OCI-LY3 (cell line): ENCODE data around the gene ANKRD10.

Source experiments
- H2AFZ ChIP-seq: fragments of 200-600, 300-600 bp; shearing (Covaris generic); 2 replicates; pipeline ENCODE4 v1.6.0; 2014; ENCODE audit warnings: antibody characterized with exemption, low read depth, low read length
- H3K27ac ChIP-seq: fragments of 200-600, 300-600 bp; sonication (generic); 2 replicates; pipeline ENCODE4 v1.5.1; 2014; ENCODE audit warnings: mild to moderate bottlenecking, low read length, moderate library complexity, mixed read lengths
- H3K27me3 ChIP-seq: fragments of 200-600, 300-600 bp; sonication (generic); 2 replicates; pipeline ENCODE4 v1.6.1; 2014; ENCODE audit warnings: low read depth, low read length, mixed read lengths
- H3K36me3 ChIP-seq: fragments of 200-600, 300-600 bp; sonication (generic); replicated peaks from 2 replicates; pipeline ENCODE3; 2014; ENCODE audit warnings: low read depth, low read length, mixed read lengths
- H3K4me1 ChIP-seq: fragments of 300-600, 200-600 bp; sonication (generic); 2 replicates; pipeline ENCODE4 v1.6.1; 2014; ENCODE audit warnings: low read length, mixed read lengths
- H3K4me2 ChIP-seq: fragments of 200-600, 300-600 bp; sonication (generic); 2 replicates; pipeline ENCODE4 v1.6.1; 2014; ENCODE audit warnings: low read length, mixed read lengths
- H3K4me3 ChIP-seq: fragments of 300-600, 200-600 bp; sonication (generic); 2 replicates; pipeline ENCODE4 v1.5.1; 2014; ENCODE audit warnings: antibody characterized with exemption, mild to moderate bottlenecking, low read length, moderate library complexity
- H3K79me2 ChIP-seq: fragments of 300-600, 200-600 bp; shearing (Covaris generic); 2 replicates; pipeline ENCODE4 v1.6.1; 2014; ENCODE audit warnings: mild to moderate bottlenecking, low read length, mixed read lengths
- H3K9ac ChIP-seq: fragments of 300-600, 200-600 bp; shearing (Covaris generic); 2 replicates; pipeline ENCODE4 v1.6.0; 2014; ENCODE audit warnings: mild to moderate bottlenecking, low read length, moderate library complexity
- H3K9me3 ChIP-seq: fragments of 200-600, 300-600 bp; shearing (Covaris generic); 2 replicates; pipeline ENCODE4 v1.6.1; 2014; ENCODE audit warnings: low read length, mixed read lengths; ENCODE audit not compliant: insufficient read depth
- H4K20me1 ChIP-seq: fragments of 200-600, 300-600 bp; sonication (generic); 2 replicates; pipeline ENCODE4 v1.6.1; 2016; ENCODE audit warnings: low read length, mixed read lengths; ENCODE audit not compliant: insufficient read depth
- EZH2phosphoT487 ChIP-seq: fragments of 200-600 bp; shearing (Covaris generic); IDR thresholded peaks from 2 replicates; pipeline ENCODE4 v1.6.1; 2018; ENCODE audit warnings: antibody characterized with exemption, mixed run types, low read depth
- TF ChIP-seq, protein P1 (sequence below): fragments of 200-600, 300-600 bp; sonication (generic); IDR thresholded peaks from 2 replicates; pipeline ENCODE4 v1.5.1; 2014; ENCODE audit warnings: antibody characterized with exemption, low read length, low read depth

Gene ANKRD10

DNA sequence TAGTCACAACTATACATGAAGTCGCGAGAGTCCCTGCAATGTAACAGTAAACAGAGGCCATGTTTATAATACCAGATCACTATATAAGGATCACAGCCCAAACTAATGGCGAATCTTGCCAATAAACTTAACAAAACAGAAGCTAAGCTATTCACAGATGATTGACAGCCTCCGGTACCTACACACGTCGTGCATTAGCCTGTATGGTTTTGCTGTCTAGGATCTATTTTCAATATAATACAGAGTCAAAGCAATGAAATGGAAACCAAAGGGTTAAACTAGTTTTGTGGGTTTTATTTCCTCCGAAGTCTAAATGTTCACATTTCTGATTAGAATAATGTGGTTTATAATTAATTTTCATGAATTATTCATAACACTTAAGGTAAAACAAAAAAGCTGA lies 10.1 kb downstream of the ANKRD10 start:
- Histone ChIP-seq H3K4me1 (peaks cover 6% of the 10 kb centered on the region; the same call in 1 of the 2 replicates), H3K27me3 (no peaks in the 10 kb centered on the region), H3K9me3 (no peaks in the 10 kb centered on the region), H3K27ac (no peak overlapping the region), H3K4me3 (no peak overlapping the region), H2AFZ (no peak overlapping the region), H3K9ac (no peak overlapping the region), H4K20me1 (peaks cover 73% of the 10 kb centered on the region), H3K36me3 (peaks cover 75% of the 10 kb centered on the region), H3K4me2 (no peak overlapping the region), H3K79me2 (peaks cover 97% of the 10 kb centered on the region)
- no peak for TF ChIP-seq EZH2phosphoT487
- TF ChIP-seq, protein P1, sequence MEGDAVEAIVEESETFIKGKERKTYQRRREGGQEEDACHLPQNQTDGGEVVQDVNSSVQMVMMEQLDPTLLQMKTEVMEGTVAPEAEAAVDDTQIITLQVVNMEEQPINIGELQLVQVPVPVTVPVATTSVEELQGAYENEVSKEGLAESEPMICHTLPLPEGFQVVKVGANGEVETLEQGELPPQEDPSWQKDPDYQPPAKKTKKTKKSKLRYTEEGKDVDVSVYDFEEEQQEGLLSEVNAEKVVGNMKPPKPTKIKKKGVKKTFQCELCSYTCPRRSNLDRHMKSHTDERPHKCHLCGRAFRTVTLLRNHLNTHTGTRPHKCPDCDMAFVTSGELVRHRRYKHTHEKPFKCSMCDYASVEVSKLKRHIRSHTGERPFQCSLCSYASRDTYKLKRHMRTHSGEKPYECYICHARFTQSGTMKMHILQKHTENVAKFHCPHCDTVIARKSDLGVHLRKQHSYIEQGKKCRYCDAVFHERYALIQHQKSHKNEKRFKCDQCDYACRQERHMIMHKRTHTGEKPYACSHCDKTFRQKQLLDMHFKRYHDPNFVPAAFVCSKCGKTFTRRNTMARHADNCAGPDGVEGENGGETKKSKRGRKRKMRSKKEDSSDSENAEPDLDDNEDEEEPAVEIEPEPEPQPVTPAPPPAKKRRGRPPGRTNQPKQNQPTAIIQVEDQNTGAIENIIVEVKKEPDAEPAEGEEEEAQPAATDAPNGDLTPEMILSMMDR, result no peak

DNA sequence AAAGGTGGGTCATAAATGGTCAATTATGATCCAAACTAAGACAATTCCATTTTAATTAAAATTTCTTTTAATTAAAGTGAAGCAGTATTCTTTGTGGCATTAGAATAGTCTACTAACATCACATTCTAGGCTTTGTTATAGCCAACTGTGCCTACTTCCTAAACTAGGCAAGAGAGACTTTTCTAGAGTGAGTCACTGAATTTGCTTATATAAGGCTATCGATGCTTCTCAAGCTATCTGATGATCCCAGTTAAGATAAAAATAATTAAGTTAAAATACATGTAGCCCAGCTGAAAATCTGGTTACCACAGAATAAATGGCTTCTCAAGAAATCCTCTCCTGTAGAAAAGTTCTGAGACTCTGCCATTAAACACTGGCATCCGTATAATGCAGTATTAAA lies 12.5 kb downstream of the ANKRD10 start:
- TF ChIP-seq, protein P1, result no peak
- TF ChIP-seq EZH2phosphoT487, result no peak
- peaks cover 67% of the 10 kb centered on the region for H3K36me3 ChIP-seq
- H4K20me1 ChIP-seq, result peaks cover 54% of the 10 kb centered on the region

DNA sequence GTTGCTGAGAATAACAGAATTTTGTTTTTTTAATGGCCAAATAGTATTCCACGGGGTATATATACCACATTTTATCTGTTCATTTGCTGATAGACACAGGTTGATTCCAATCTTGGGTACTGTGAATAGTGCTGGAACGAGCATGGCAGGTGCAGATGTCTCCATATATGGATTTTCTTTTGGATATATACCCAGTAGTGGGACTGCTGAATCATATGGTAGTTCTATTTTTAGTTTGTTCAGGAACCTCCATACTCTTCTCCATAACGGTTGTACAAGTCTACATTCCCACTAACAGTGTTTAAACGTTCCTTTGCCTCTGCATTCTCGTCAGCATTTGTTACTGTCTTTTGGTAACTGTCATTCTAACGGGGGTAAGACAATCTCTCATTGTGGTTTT lies 17.3 kb downstream of the ANKRD10 start:
- H3K27me3 ChIP-seq, result no peaks in the 10 kb centered on the region
- H3K36me3 ChIP-seq, result peaks cover 60% of the 10 kb centered on the region
- no peak overlapping the region for H2AFZ ChIP-seq
- no peaks in the 10 kb centered on the region for H3K4me1 ChIP-seq
- H4K20me1 ChIP-seq, result peaks cover 22% of the 10 kb centered on the region
- H3K9ac ChIP-seq, result no peak overlapping the region
- no peak overlapping the region for H3K4me2 ChIP-seq
- peaks cover 48% of the 10 kb centered on the region for H3K79me2 ChIP-seq
- TF ChIP-seq EZH2phosphoT487, result no peak
- TF ChIP-seq, protein P1, result no peak
- no peak overlapping the region for H3K4me3 ChIP-seq
- H3K9me3 ChIP-seq, result no peaks in the 10 kb centered on the region
- H3K27ac ChIP-seq, result no peak overlapping the region

More for the DNA sequence above, 12.5 kb downstream of the ANKRD10 start:
- Histone ChIP-seq H3K27ac (no peak overlapping the region), H3K4me2 (no peak overlapping the region), H3K9me3 (no peaks in the 10 kb centered on the region), H2AFZ (no peak overlapping the region), H3K27me3 (no peaks in the 10 kb centered on the region), H3K79me2 (peaks cover 86% of the 10 kb centered on the region), H3K4me1 (no peaks in the 10 kb centered on the region), H3K9ac (no peak overlapping the region), H3K4me3 (no peak overlapping the region)

DNA sequence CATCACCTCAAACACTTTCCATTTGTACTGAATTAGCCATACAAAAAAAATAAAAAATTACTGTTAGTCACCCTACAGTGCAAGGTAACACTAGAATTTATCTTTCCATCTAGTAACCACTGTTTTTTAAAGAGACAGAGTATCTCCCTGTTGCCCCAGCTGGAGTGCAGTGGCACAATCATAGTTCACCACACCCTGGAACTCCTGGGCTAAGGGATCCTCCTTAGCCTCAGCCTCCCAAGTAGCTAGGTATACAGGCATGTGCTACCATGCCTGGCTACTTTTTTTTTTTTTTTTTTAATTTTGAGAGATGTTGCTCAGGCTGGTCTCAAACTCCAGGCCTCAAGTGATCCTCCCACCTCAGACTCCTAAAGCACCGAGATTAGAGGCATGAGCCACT lies 17.9 kb downstream of the ANKRD10 start:
- Histone ChIP-seq H3K36me3 (peaks cover 60% of the 10 kb centered on the region), H3K4me3 (no peak overlapping the region), H3K9me3 (no peaks in the 10 kb centered on the region), H4K20me1 (peaks cover 21% of the 10 kb centered on the region), H3K27me3 (no peaks in the 10 kb centered on the region), H2AFZ (no peak overlapping the region), H3K4me1 (no peaks in the 10 kb centered on the region), H3K79me2 (peaks cover 43% of the 10 kb centered on the region), H3K9ac (no peak overlapping the region), H3K4me2 (no peak overlapping the region), H3K27ac (no peak overlapping the region)
- no peak for TF ChIP-seq EZH2phosphoT487
- TF ChIP-seq, protein P1, result no peak
